Activated CD4-positive, CD25-positive, alpha-beta regulatory T cell treated with anti-CD3 and anti-CD28 coated beads, Interleukin-2, amount 50 U/mL, for 16 hours (primary cell): ENCODE data around the gene PDPN.
"Not testable (repeated sequence)": the region's sequence is repeated elsewhere in the genome, so short reads cannot be mapped to it uniquely, and the experiment has no call there.

Experiments used
- DNase-seq: peaks from one replicate; pipeline ENCODE4 v3.0.0-alpha.2; 2020; ENCODE audit warnings: low read depth, low spot score

The PDPN gene

GRCh38 chr1:13583595-13583965 is at the start of gene PDPN:
Gene PDPN, plus strand, starts transcription at chr1:13583832. Its CDS starts 202 bp downstream, at chr1:13584034.
- no peak for DNase-seq

- DNase-seq = no peak
Measured at GRCh38 chr1:13535227-13535626, 48.4 kb upstream of the PDPN start.

GRCh38 chr1:13536571-13536970 is 47.1 kb upstream of the PDPN start:
- no peak for DNase-seq

- DNase-seq = no peak
Measured at GRCh38 chr1:13538832-13539231, 44.8 kb upstream of the PDPN start.

- DNase-seq = no peak
Measured at GRCh38 chr1:13539683-13540082, 43.9 kb upstream of the PDPN start.

GRCh38 chr1:13540866-13541265 is 42.8 kb upstream of the PDPN start:
- DNase-seq = no peak

- no peak for DNase-seq
Measured at GRCh38 chr1:13541435-13542215, 42.0 kb upstream of the PDPN start.

GRCh38 chr1:13543451-13544220 is 40.0 kb upstream of the PDPN start:
- DNase-seq = no peak

GRCh38 chr1:13544221-13544556 is 39.4 kb upstream of the PDPN start:
- DNase-seq = no peak

- DNase-seq = no peak
Measured at GRCh38 chr1:13546791-13547190, 36.8 kb upstream of the PDPN start.

GRCh38 chr1:13548281-13548680 is 35.4 kb upstream of the PDPN start:
- DNase-seq = no peak

- no peak for DNase-seq
Measured at GRCh38 chr1:13549021-13549420, 34.6 kb upstream of the PDPN start.

GRCh38 chr1:13549521-13549920 is 34.1 kb upstream of the PDPN start:
- no peak for DNase-seq

- DNase-seq = no peak
Measured at GRCh38 chr1:13550663-13551062, 33.0 kb upstream of the PDPN start.

- no peak for DNase-seq
Measured at GRCh38 chr1:13554798-13555197, 28.8 kb upstream of the PDPN start.

- no peak for DNase-seq
Measured at GRCh38 chr1:13556224-13556764, 27.3 kb upstream of the PDPN start.

GRCh38 chr1:13560541-13560940 is 23.1 kb upstream of the PDPN start:
- no peak for DNase-seq

GRCh38 chr1:13562981-13563380 is 20.7 kb upstream of the PDPN start:
- not testable (repeated sequence) for DNase-seq

GRCh38 chr1:13564073-13564472 is 19.6 kb upstream of the PDPN start:
- no peak for DNase-seq

- DNase-seq = not testable (repeated sequence)
Measured at GRCh38 chr1:13570435-13570834, 13.2 kb upstream of the PDPN start.

GRCh38 chr1:13570924-13571323 is 12.7 kb upstream of the PDPN start:
- no peak for DNase-seq

- DNase-seq = no peak
Measured at GRCh38 chr1:13573586-13573985, 10.0 kb upstream of the PDPN start.

- DNase-seq = no peak
Measured at GRCh38 chr1:13576926-13577325, 6.7 kb upstream of the PDPN start.
